Measurements from ENCODE around the gene LDAH. TPM values are rescaled to one million over a fixed set of nuclear protein-coding genes. Genes with fewer than 3 reads are reported as not detected.

Gene LDAH
- total RNA-seq, 1 experiment from 2014 or later: 15.2 TPM

DNA sequence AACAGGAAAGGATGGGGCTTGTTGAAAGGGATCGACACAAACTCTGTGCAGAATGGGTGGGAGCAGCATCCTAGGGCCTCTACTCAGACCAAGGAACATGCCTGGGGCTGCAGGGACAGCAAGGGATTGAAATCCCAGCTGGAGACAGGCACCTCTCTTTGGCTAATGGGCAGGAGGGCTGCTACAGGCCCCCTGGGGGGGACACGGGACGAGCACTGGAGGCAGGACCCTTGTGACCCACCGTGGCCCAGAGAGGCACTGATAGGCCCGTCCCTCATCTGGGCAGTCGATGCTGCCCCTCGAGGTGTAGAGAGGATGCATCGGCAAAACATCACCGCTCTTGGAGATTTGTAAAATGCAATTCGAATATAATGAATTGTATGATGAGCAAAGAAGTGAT, 177.1 kb downstream of the LDAH start:
- Mint-ChIP-seq H3K27me3 (ENCODE audit: low read depth) (peaks cover 17% of the 10 kb centered on the region), H3K9me3 (no peaks in the 10 kb centered on the region; a peak in 1 of 5 replicates), H3K36me3 (ENCODE audit: insufficient read depth in 1 of 3, low read depth in 3 of 3) (peaks cover 0 to 13% (median 2%) of the 10 kb centered on the region in 3 experiments; a peak in 3 of 7 replicates), H3K4me1 (peaks cover 19 to 20% of the 10 kb centered on the region in 2 experiments), H3K4me3 (no peak overlapping the region), H3K27ac (no peak overlapping the region)
- DNase-seq: no peak
- H3K27me3 ChIP-seq (ENCODE audit: insufficient read depth, low read length): no peaks in the 10 kb centered on the region
- H2BK5ac ChIP-seq (ENCODE audit: insufficient read length, low read length): no peak overlapping the region
- H4K20me1 ChIP-seq (ENCODE audit: control insufficient read depth, insufficient read depth, insufficient read length): no peaks in the 10 kb centered on the region
- H3K23me2 ChIP-seq (ENCODE audit: insufficient read length, low read depth, low read length, poor library complexity, severe bottlenecking): no peaks in the 10 kb centered on the region
- H3K23ac ChIP-seq (ENCODE audit: insufficient read length, low read depth, low read length): no peak overlapping the region
- no peaks in the 10 kb centered on the region for H3K79me1 ChIP-seq (ENCODE audit: insufficient read depth, low read depth, low read length, poor library complexity, severe bottlenecking)
- WGBS (ENCODE audit: extremely low coverage, insufficient read length, low lambda C conversion rate): no CpG with 5 or more reads among the region's 10 CpGs
- no peak overlapping the region for H3K9ac ChIP-seq (ENCODE audit: extremely low read depth, insufficient read length, low read length)
- no peak overlapping the region for H2BK120ac ChIP-seq (ENCODE audit: low read depth, low read length, poor library complexity, severe bottlenecking)
- H3K4me1 ChIP-seq (ENCODE audit: insufficient read depth, low read length): no peaks in the 10 kb centered on the region; the same call in 1 of the 2 replicates
- H4K8ac ChIP-seq (replicated peaks; ENCODE audit: insufficient read length, low read depth, low read length): no peak overlapping the region
- H3K4me2 ChIP-seq (ENCODE audit: insufficient read depth, insufficient read length, low read length): no peak overlapping the region
- H2AK5ac ChIP-seq (ENCODE audit: insufficient read length, low read length): no peak overlapping the region
- H4K5ac ChIP-seq (ENCODE audit: insufficient read length, low read depth, low read length): no peak overlapping the region
- H2BK12ac ChIP-seq (ENCODE audit: insufficient read length, low read depth, low read length): no peak overlapping the region
- H2AFZ ChIP-seq (ENCODE audit: low read length): no peak overlapping the region
- no peak overlapping the region for H3K4ac ChIP-seq (ENCODE audit: low read depth, low read length)
- H3T11ph ChIP-seq (ENCODE audit: low read length): no peak overlapping the region
- TF ChIP-seq, protein P1, sequence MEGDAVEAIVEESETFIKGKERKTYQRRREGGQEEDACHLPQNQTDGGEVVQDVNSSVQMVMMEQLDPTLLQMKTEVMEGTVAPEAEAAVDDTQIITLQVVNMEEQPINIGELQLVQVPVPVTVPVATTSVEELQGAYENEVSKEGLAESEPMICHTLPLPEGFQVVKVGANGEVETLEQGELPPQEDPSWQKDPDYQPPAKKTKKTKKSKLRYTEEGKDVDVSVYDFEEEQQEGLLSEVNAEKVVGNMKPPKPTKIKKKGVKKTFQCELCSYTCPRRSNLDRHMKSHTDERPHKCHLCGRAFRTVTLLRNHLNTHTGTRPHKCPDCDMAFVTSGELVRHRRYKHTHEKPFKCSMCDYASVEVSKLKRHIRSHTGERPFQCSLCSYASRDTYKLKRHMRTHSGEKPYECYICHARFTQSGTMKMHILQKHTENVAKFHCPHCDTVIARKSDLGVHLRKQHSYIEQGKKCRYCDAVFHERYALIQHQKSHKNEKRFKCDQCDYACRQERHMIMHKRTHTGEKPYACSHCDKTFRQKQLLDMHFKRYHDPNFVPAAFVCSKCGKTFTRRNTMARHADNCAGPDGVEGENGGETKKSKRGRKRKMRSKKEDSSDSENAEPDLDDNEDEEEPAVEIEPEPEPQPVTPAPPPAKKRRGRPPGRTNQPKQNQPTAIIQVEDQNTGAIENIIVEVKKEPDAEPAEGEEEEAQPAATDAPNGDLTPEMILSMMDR (conservative IDR thresholded peaks at IDR 0.05): no peak
- no peak overlapping the region for H3K18ac ChIP-seq (ENCODE audit: insufficient read length, low read depth, low read length)
- no peak overlapping the region for H3K27ac ChIP-seq (ENCODE audit: insufficient read length, low read depth, low read length)
- H2BK20ac ChIP-seq (ENCODE audit: low read depth, low read length, poor library complexity, severe bottlenecking): no peak overlapping the region
- H3K56ac ChIP-seq (ENCODE audit: insufficient read length, low read depth, low read length): no peak overlapping the region
- no peak overlapping the region for H2BK15ac ChIP-seq (ENCODE audit: low read depth, low read length)
- H3K79me2 ChIP-seq (ENCODE audit: insufficient read depth, low read length): no peaks in the 10 kb centered on the region
- no peak overlapping the region for H3K14ac ChIP-seq (ENCODE audit: insufficient read depth, low read length)
- H4K91ac ChIP-seq (ENCODE audit: insufficient read length, low read depth, low read length): no peak overlapping the region
- no peaks in the 10 kb centered on the region for H3K9me3 ChIP-seq (ENCODE audit: control insufficient read depth, low read depth, low read length)
